Keratinocyte (primary cell): ENCODE data around the gene SNRPB. TPM values are rescaled to one million over a fixed set of nuclear protein-coding genes. Genes with fewer than 3 reads are reported as not detected.

ENCODE experiments used
- DNase-seq: peaks from one replicate; pipeline ENCODE4 v3.0.0-alpha.2; 2011; ENCODE audit warnings: low read depth, missing footprints, low spot score
- FAIRE-seq: peaks from 2 replicates; lab custom pipeline; 2011; peaks lifted over from hg19 to GRCh38; lab: Jason Lieb, UNC
- H2AFZ ChIP-seq: 2 replicates; pipeline ENCODE4 v1.6.0; 2012; ENCODE audit warnings: low read length, control low read depth, inconsistent platforms; ENCODE audit not compliant: control insufficient read depth
- H3K27ac ChIP-seq: 2 replicates; pipeline ENCODE4 v1.5.1; 2011; ENCODE audit warnings: low read length; ENCODE audit not compliant: control insufficient read depth, insufficient read depth
- H3K27me3 ChIP-seq: 3 replicates; pipeline ENCODE4 v1.6.0; 2011; ENCODE audit warnings: low read length; ENCODE audit not compliant: control insufficient read depth, insufficient read depth; ENCODE audit errors: extremely low read depth
- H3K36me3 ChIP-seq, 2 experiments: 2 replicates in 1 of 2; 3 replicates in 1 of 2; pipeline ENCODE4 v1.5.1; 2011; ENCODE audit warnings: low read length in 2 of 2, mild to moderate bottlenecking in 1 of 2; ENCODE audit not compliant: control insufficient read depth in 2 of 2, insufficient read depth in 2 of 2; ENCODE audit errors: extremely low read depth in 1 of 2
- H3K4me1 ChIP-seq: 3 replicates; pipeline ENCODE4 v1.5.1; 2011; ENCODE audit warnings: low read length; ENCODE audit not compliant: control insufficient read depth, insufficient read depth; ENCODE audit errors: extremely low read depth
- H3K4me2 ChIP-seq: 3 replicates; pipeline ENCODE4 v1.6.0; 2011; ENCODE audit warnings: low read depth, low read length; ENCODE audit not compliant: control insufficient read depth, insufficient read depth; ENCODE audit errors: extremely low read depth
- H3K4me3 ChIP-seq, 3 experiments: fragments of 200-600 bp in 1 of 3; sonication (generic) in 1 of 3; 2 replicates in 2 of 3; 3 replicates in 1 of 3; pipeline ENCODE4 v1.5.1; 2011 to 2016; ENCODE audit warnings: low read length in 3 of 3, mild to moderate bottlenecking in 3 of 3, control low read depth in 2 of 3, inconsistent platforms in 1 of 3, low read depth in 1 of 3, mixed read lengths in 1 of 3, mixed run types in 1 of 3, moderate library complexity in 1 of 3; ENCODE audit not compliant: control insufficient read depth in 2 of 3, insufficient read depth in 2 of 3; ENCODE audit errors: extremely low read depth in 1 of 3
- H3K79me2 ChIP-seq: 2 replicates; pipeline ENCODE4 v1.6.0; 2012; ENCODE audit warnings: low read length; ENCODE audit not compliant: control insufficient read depth, insufficient read depth
- H3K9ac ChIP-seq: 3 replicates; pipeline ENCODE4 v1.6.0; 2011; ENCODE audit warnings: low read length; ENCODE audit not compliant: control insufficient read depth, insufficient read depth; ENCODE audit errors: extremely low read depth
- H3K9me1 ChIP-seq: 3 replicates; pipeline ENCODE4 v1.6.0; 2011; ENCODE audit warnings: low read length; ENCODE audit not compliant: control insufficient read depth, insufficient read depth; ENCODE audit errors: extremely low read depth
- H3K9me3 ChIP-seq: 2 replicates; pipeline ENCODE4 v1.5.1; 2012; ENCODE audit warnings: low read depth, low read length; ENCODE audit not compliant: control insufficient read depth
- H4K20me1 ChIP-seq: 3 replicates; pipeline ENCODE4 v1.6.0; 2011; ENCODE audit warnings: low read length; ENCODE audit not compliant: control insufficient read depth, insufficient read depth; ENCODE audit errors: extremely low read depth
- CTCF ChIP-seq, 3 experiments: IDR thresholded peaks in 1 of 3; conservative IDR thresholded peaks in 1 of 3; optimal IDR thresholded peaks in 1 of 3; 2 replicates in 2 of 3; 3 replicates in 1 of 3; pipeline versions ENCODE3 to v1.5.1; 2011; ENCODE audit warnings: low read length in 3 of 3, mild to moderate bottlenecking in 3 of 3, moderate library complexity in 2 of 3, control low read depth in 1 of 3, inconsistent platforms in 1 of 3; ENCODE audit not compliant: insufficient read depth in 2 of 3; ENCODE audit errors: extremely low read depth in 1 of 3
- EZH2 ChIP-seq: IDR thresholded peaks from one replicate; pipeline ENCODE4 v1.6.1; 2012; ENCODE audit warnings: inconsistent platforms, mild to moderate bottlenecking, low read length, moderate library complexity
- dilution Hi-C: fragments of 300-500 bp; cut with MboI; formaldehyde crosslinking; loops from one replicate; pipeline ENCODE4 v1.7.0; 2020; ENCODE audit warnings: low sequenced_read_pairs; ENCODE audit not compliant: extremely low pct_ligation_motif_present
- polyA plus RNA-seq, 5 experiments: library from polyadenylated mRNA; depleted of rRNA in 3 of 5; stranded (reverse) in 3 of 5; stranded (forward) in 1 of 5; unstranded in 1 of 5; fragments of >200 nt; gene quantifications; 1 replicate in 1 of 5; 2 replicates in 3 of 5; 3 replicates in 1 of 5; pipeline versions ENCODE4 v1.2.1 to v1.2.3, GENCODE V29; 2011 to 2012; ENCODE audit warnings: missing spikeins in 2 of 5, low read depth in 1 of 5, low replicate concordance in 1 of 5

Gene SNRPB
- polyA plus RNA-seq, 1 donor (not counting 4 experiments of a cell fraction or from before 2014, with no cell fraction given), result 199 TPM

- Histone ChIP-seq H3K9me3 (no peaks in the 10 kb centered on the region), H4K20me1 (peaks cover 10% of the 10 kb centered on the region), H3K9ac (no peak overlapping the region), H3K27ac (no peak overlapping the region), H3K4me2 (peak overlapping the region; percentile 3), H3K79me2 (peaks cover 21% of the 10 kb centered on the region), H3K36me3 (peaks cover 4 to 6% of the 10 kb centered on the region in 2 experiments), H3K9me1 (no peaks in the 10 kb centered on the region), H3K27me3 (no peaks in the 10 kb centered on the region), H2AFZ (no peak overlapping the region), H3K4me3 (no peak overlapping the region), H3K4me1 (peaks cover 20% of the 10 kb centered on the region)
- TF ChIP-seq CTCF (optimal IDR thresholded peaks at IDR 0.05 in 1 of 3, IDR thresholded peaks at IDR 0.05 in 1 of 3, conservative IDR thresholded peaks at IDR 0.05 in 1 of 3; ENCODE audit: extremely low read depth in 1 of 3, insufficient read depth in 2 of 3, low read length in 3 of 3), result no peak
- no peak for TF ChIP-seq EZH2
- DNase-seq (peak; percentile 54), FAIRE-seq (peak; percentile 51)
- dilution Hi-C loops, result no loop called here
These were observed 2.9 kb upstream of the SNRPB start for GRCh38 chr20:2473516-2473915.

DNA sequence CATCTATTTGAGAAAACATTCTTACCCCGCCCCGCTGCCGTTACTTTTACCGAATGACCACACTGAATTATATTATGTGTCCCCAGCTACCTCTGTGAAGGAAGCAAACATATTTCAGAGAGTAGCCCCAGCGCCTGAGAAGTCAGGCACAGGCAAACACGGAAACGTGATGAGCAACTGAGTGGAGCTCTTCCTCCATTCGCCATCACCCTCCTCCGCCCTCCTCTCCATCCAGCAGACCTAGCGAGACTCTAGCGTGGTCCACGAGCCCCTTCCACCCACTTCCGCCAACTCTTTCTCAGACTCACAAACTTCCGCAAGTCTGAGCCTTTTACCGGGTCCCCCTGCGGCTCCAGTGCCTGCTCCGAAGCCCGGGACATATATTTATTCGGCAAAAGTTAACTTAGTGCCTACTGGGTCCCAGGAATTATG, 582 bp downstream of the SNRPB start:
- dilution Hi-C loops, result no loop called here
- peaks cover 26% of the 10 kb centered on the region for H3K4me1 ChIP-seq
- H3K79me2 ChIP-seq, result peaks cover 53% of the 10 kb centered on the region
- peak overlapping the region; percentile 99 for H3K9ac ChIP-seq
- H3K4me2 ChIP-seq, result peak overlapping the region; percentile 91
- H3K9me3 ChIP-seq, result no peaks in the 10 kb centered on the region
- H3K27me3 ChIP-seq, result no peaks in the 10 kb centered on the region
- H3K4me3 ChIP-seq, result peak overlapping the region; percentile 75 to 94 (median 81)
- TF ChIP-seq EZH2, result no peak
- TF ChIP-seq CTCF (optimal IDR thresholded peaks at IDR 0.05 in 1 of 3, IDR thresholded peaks at IDR 0.05 in 1 of 3, conservative IDR thresholded peaks at IDR 0.05 in 1 of 3; ENCODE audit: extremely low read depth in 1 of 3, insufficient read depth in 2 of 3, low read length in 3 of 3), result no peak
- no peaks in the 10 kb centered on the region for H3K9me1 ChIP-seq
- H3K36me3 ChIP-seq, result peaks cover 19 to 31% of the 10 kb centered on the region in 2 experiments
- peak overlapping the region; percentile 96 for H3K27ac ChIP-seq
- DNase-seq (no peak), FAIRE-seq (no peak)
- peaks cover 25% of the 10 kb centered on the region for H4K20me1 ChIP-seq
- peak overlapping the region; percentile 88 for H2AFZ ChIP-seq
